GM23338 (cell line): ENCODE data around the gene ZFAND6.
"Not testable (repeated sequence)": the region's sequence is repeated elsewhere in the genome, so short reads cannot be mapped to it uniquely, and the experiment has no call there.

Experiments
- CTCF ChIP-seq, 2 experiments: fragments of 200-600 bp in 1 of 2; sonication (generic) in 1 of 2; conservative IDR thresholded peaks; 2 replicates each; pipeline versions ENCODE4 v1.5.1 to v1.6.1; 2016 to 2017; ENCODE audit warnings: antibody characterized with exemption in 2 of 2, low read depth in 2 of 2, mild to moderate bottlenecking in 2 of 2, moderate library complexity in 1 of 2
- EZH2 ChIP-seq: fragments of 200-600 bp; sonication (generic); IDR thresholded peaks from one replicate; pipeline ENCODE4 v1.8.0; 2017; ENCODE audit warnings: antibody characterized with exemption, mild to moderate bottlenecking, low read depth; ENCODE audit not compliant: unreplicated experiment
- JUNB ChIP-seq: IDR thresholded peaks from one replicate; pipeline ENCODE4 v1.6.1; 2016; ENCODE audit warnings: antibody characterized with exemption; ENCODE audit not compliant: unreplicated experiment
- POLR2AphosphoS5 ChIP-seq: IDR thresholded peaks from 2 replicates; pipeline ENCODE4 v1.6.1; 2016; ENCODE audit warnings: antibody characterized with exemption, low read depth
- REST ChIP-seq: IDR thresholded peaks from one replicate; pipeline ENCODE4 v1.6.1; 2018; ENCODE audit warnings: antibody characterized with exemption; ENCODE audit not compliant: unreplicated experiment

- TF ChIP-seq CTCF (conservative IDR thresholded peaks at IDR 0.05; ENCODE audit: low read depth in 2 of 2); POLR2AphosphoS5; JUNB; REST; EZH2: not testable (repeated sequence)
Measured at GRCh38 chr15:80155378-80156175, 96.1 kb downstream of the ZFAND6 start.
